HG02852 (cell line): ENCODE measurements around the gene ABCC2.
"Not testable (repeated sequence)": the region's sequence is repeated elsewhere in the genome, so short reads cannot be mapped to it uniquely, and the experiment has no call there.

ENCODE experiments used
- ATAC-seq: cut with Tn5 transposase; IDR thresholded peaks from one replicate; pipeline ENCODE4 v1.9.1; 2021; ENCODE audit warnings: mild to moderate bottlenecking, moderate library complexity; ENCODE audit not compliant: unreplicated experiment

ABCC2 gene

GRCh38 chr10:99851825-99852224, 69.4 kb downstream of the ABCC2 start:
- ATAC-seq: no peak

GRCh38 chr10:99852481-99853213, 70.2 kb downstream of the ABCC2 start:
- no peak for ATAC-seq

GRCh38 chr10:99853655-99854054, 71.2 kb downstream of the ABCC2 start:
- ATAC-seq: no peak

- no peak for ATAC-seq
Observed at GRCh38 chr10:99854860-99855259, 72.4 kb downstream of the ABCC2 start.

DNA sequence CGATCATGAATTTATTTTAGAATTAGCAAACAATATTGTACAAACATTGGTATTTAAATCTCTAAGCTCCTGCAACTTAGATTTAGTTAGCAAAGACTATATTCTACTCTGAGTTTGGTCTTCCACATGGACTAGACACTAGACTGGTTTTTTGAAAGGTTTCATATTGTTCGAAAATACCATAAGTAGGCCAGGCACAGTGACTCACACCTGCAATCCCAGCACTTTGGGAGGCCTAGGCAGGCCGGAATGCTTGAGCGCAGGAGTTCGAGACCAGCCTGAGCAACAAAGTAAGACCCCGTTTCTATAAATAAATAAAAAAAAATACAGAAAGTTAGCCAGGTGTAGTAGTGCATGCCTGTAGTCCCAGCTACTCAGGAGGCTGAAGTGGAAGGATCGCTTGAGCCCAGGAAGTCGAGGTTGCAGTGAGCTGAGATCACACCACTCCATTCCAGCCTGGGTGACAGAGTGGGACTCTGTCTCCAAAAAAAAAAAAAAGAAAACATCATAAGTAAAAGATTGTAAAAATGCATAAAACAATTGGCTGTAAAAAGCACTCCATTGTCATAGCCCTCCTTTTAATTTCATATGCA, 73.1 kb downstream of the ABCC2 start:
- ATAC-seq: no peak

GRCh38 chr10:99858849-99859248, 76.4 kb downstream of the ABCC2 start:
- no peak for ATAC-seq

GRCh38 chr10:99859585-99859984, 77.1 kb downstream of the ABCC2 start:
- no peak for ATAC-seq

GRCh38 chr10:99860466-99860865, 78.0 kb downstream of the ABCC2 start:
- ATAC-seq: no peak

DNA sequence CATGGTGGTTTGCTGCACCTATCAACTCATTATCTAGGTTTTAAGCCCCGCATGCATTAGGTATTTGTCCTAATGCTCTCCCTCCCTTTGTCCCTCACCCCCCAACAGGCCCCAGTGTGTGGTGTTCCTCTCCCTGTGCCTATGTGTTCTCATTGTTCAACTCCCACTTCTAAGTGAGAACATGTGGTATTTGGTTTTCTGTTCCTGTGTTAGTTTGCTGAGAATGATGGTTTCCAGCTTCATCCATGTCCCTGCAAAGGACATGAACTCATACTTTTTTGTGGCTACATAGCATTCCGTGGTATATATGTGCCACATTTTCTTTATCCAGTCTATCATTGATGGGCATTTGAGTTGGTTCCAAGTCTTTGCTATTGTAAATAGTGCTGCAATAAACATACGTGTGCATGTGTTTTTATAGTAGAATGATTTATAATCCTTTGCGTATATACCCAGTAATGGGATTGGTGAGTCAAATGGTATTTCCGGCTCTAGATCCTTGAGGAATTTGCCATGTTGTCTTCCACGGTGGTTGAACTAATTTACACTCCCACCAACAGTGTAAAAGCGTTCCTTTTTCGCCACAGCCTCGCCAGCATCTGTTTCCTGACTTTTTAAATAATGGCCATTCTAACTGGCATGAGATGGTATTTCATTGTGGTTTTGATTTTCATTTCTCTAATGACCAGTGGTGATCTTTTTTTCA, 81.2 kb downstream of the ABCC2 start:
- ATAC-seq: not testable (repeated sequence)

DNA sequence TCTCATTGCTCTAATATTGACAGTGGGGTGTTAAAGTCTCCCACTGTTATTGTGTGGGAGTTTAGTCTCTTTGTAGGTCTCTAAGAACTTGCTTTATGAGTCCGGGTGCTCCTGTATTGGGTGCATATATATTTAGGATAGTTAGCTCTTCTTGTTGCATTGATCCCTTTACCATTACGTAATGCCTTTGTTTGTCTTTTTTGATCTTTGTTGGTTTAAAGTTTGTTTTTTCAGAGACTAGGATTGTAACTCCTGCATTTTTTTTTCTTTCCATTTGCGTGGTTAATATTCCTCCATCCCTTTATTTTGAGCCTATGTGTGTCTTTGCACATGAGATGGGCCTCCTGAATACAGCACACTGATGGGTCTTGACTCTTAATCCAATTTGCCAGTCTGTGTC, 84.8 kb downstream of the ABCC2 start:
- ATAC-seq: not testable (repeated sequence)

- ATAC-seq: no peak
Observed at GRCh38 chr10:99869581-99870122, 87.2 kb downstream of the ABCC2 start.

DNA sequence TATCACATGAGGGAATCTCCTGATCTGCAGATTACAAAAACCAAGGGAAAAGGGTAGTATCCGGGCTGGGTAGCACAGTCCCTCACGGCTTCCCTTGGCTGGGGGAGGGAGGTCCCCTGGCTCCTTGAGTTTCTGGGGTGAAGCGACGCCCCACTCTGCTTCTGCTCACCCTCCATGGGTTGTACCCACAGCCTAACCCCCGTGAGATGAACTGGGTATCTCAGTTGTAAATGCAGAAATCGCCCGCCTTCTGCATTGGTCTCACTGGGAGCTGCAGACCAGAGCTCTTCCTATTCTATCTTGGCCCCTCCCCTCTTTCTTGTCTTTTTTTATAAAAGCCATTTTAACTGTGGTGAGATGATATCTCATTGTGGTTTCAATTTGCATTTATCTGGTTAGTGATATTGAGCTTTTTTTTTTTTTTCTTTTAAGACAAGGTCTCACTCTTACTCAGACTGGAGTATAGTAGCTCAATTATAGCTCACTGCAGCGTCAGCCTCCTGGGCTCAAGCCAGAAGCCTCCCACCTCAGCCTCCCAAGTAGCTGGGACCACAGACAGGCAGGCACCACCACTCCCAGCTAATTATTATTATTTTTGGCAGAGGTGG, 87.8 kb downstream of the ABCC2 start:
- peak; percentile 57 for ATAC-seq

DNA sequence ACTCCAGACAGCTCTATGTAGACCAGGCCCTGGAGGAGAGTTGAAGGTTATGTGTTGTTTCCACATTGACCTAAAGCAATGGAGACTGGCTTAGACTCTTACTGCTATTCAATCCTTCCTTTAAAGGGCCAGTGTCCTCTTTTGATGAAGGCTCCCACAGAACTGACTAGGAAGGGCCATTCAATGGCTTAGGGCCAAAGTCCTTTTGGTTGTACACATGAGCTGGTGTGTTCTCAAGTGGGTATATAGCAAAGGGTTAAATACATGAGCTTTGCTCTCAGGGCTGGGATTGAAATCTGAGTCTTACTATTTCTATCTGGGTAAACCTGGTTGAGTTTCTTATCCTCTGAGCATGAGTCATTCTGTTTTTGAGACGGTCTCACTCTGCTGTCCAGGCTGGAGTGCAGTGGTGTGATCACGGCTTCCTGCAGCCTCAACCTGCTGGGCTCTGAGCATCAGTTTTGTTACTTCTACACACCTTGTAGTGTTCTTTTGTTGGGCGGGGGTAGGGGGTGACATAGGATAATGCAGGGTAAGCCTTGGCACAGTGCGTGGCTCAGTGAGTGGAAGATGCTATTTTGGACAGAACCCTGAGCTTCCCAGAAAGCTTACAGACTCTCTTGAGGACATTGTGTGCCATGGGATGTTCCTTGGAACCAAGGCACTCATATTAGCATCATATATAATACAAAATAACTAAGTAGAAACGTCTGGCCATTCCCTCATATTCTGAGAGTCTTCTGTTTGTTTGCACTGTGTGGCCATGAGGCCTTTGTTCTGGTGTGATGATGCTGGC, 90.1 kb downstream of the ABCC2 start:
- no peak for ATAC-seq

DNA sequence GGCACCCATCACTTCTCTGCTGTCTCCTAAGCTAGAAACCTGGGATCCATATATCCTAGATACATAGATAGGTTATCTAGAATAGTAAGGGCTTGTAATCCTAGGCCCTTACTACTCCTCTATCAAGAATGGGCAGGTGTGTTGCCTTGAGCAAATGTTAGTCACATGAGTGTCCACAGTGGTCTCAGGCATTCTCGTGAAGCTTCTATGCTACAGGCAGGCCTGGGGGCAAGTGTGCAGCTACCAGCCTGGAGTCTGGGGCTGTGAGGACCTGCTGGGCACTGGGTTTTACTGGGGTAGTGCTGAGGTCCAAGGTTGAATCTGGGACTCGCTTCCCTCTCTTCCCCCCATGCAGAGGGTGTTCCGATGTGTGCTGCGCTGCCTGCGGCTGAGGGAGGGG, 91.4 kb downstream of the ABCC2 start:
- ATAC-seq: no peak

- ATAC-seq: no peak
Observed at GRCh38 chr10:99874341-99875085, 92.1 kb downstream of the ABCC2 start.

GRCh38 chr10:99875473-99875872, 93.0 kb downstream of the ABCC2 start:
- no peak for ATAC-seq

DNA sequence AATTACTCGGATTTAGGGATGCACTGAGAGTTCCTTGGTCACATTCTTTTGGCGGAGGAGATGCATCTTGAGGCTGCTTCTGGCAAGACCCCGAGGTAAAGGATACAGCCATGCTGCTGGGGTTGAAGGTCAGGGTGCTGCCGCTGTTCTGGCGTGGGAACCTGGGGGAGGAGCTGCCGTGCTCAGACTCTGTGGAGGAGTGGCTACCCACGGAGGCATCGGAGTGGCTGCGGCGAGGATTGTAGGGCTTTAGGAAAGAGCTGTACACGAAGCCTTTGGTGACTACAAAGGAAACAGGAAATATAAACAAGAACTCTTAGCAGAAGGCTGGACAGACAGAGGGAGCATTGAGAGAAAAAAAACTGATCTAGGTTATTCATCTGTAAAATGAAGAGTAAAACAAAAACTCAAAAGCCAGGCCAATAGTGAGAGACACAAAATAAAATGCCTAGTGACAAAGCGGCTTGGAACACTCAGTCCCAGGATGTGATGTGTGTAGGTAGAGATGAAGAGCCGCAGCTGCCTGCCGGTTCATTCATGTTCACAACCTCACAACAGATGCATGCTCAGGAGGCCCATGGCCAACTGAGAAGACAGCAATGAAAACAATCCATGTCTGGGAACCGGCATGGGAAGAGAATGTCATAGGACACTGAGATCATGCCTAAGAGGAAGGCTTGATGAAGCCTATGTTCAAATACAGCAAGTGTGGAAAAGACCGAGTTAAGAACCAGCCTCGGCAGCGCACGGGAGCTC, 97.8 kb downstream of the ABCC2 start:
- ATAC-seq: no peak

DNA sequence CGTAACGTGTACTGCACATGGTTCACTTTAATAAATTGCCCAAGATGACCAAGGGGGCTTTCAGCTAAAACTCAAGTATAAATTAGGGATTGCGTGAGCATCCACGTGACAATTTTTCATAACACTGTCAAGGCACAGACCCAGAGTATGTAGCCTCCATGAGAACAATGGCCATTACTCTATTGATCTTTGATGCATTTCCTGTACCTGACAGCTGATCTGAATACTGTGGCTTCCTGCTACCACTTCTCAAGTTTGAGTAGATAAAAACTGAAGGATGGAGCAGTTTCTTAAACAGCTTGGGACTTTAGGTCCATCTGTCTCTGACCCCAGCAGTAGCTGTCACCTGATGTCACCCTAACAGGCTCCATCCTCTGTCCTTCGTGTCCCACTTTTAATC, 98.9 kb downstream of the ABCC2 start:
- no peak for ATAC-seq

DNA sequence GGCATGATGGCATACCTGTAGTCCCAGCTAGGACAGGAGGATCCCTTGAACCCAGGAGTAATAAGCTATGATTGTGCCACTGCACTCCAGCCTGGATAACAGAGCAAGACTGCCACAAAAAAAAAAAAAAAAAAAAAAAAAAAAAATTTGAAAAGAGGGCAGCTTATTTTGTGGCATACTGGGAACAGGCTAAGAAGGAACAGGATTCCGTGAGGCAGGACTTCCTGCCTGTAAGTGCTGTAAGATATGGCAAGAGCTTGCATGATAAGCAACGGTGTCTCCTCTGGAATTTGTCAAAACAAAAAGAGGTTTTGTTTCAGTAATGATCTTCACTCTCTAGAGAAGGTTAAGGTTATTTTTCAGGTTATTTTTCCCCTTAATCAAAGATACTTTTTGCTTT, 101.1 kb downstream of the ABCC2 start:
- ATAC-seq: no peak
